ENCODE data around the gene GRIN2A.

Gene GRIN2A

GRCh38 chr16:10065019-10065418 lies 117.2 kb downstream of the GRIN2A start:
- H3K27me3 Mint-ChIP-seq (ENCODE audit: low read depth, poor library complexity): peaks cover 20% of the 10 kb centered on the region
- no peak overlapping the region for H3K4me3 Mint-ChIP-seq
- DNase-seq: no peak

GRCh38 chr16:10048850-10049249 lies 133.4 kb downstream of the GRIN2A start:
- H3K27me3 Mint-ChIP-seq (ENCODE audit: low read depth, poor library complexity): peaks cover 13% of the 10 kb centered on the region
- peak overlapping the region; percentile 80 for H3K27ac Mint-ChIP-seq
- no peaks in the 10 kb centered on the region for H3K36me3 Mint-ChIP-seq (ENCODE audit: low read depth)
- no peak for TF ChIP-seq CTCF (IDR thresholded peaks at IDR 0.05)
- H3K9me3 Mint-ChIP-seq: no peaks in the 10 kb centered on the region
- H3K4me1 Mint-ChIP-seq: no peaks in the 10 kb centered on the region
- no peak for DNase-seq
- no peak overlapping the region for H3K4me3 Mint-ChIP-seq

More at GRCh38 chr16:10065019-10065418, 117.2 kb downstream of the GRIN2A start:
- Mint-ChIP-seq H3K4me1 (no peaks in the 10 kb centered on the region), H3K9me3 (no peaks in the 10 kb centered on the region), H3K36me3 (ENCODE audit: low read depth) (no peaks in the 10 kb centered on the region), H3K27ac (no peak overlapping the region)
- no peak for TF ChIP-seq CTCF (IDR thresholded peaks at IDR 0.05)

- Mint-ChIP-seq H3K4me3 (no peak overlapping the region), H3K9me3 (no peaks in the 10 kb centered on the region), H3K27me3 (ENCODE audit: low read depth, poor library complexity) (peaks cover 10% of the 10 kb centered on the region), H3K27ac (no peak overlapping the region), H3K4me1 (no peaks in the 10 kb centered on the region), H3K36me3 (ENCODE audit: low read depth) (no peaks in the 10 kb centered on the region)
- no peak for DNase-seq
- TF ChIP-seq CTCF (IDR thresholded peaks at IDR 0.05): no peak
Observed at GRCh38 chr16:10045947-10046346, 136.3 kb downstream of the GRIN2A start.

- Mint-ChIP-seq H3K4me1 (no peaks in the 10 kb centered on the region), H3K9me3 (no peaks in the 10 kb centered on the region)
- TF ChIP-seq CTCF (IDR thresholded peaks at IDR 0.05): no peak
Observed at GRCh38 chr16:10045291-10045775, 136.9 kb downstream of the GRIN2A start.

GRCh38 chr16:10040136-10041080 lies 141.8 kb downstream of the GRIN2A start:
- Mint-ChIP-seq H3K27ac (no peak overlapping the region), H3K4me1 (peaks cover 27% of the 10 kb centered on the region), H3K27me3 (ENCODE audit: low read depth, poor library complexity) (peaks cover 8% of the 10 kb centered on the region), H3K36me3 (ENCODE audit: low read depth) (no peaks in the 10 kb centered on the region), H3K4me3 (no peak overlapping the region), H3K9me3 (no peaks in the 10 kb centered on the region)
- TF ChIP-seq CTCF (IDR thresholded peaks at IDR 0.05): no peak
- peak; percentile 38 for DNase-seq

More at GRCh38 chr16:10045291-10045775, 136.9 kb downstream of the GRIN2A start:
- no peak overlapping the region for H3K27ac Mint-ChIP-seq
- H3K27me3 Mint-ChIP-seq (ENCODE audit: low read depth, poor library complexity): peaks cover 10% of the 10 kb centered on the region
- no peaks in the 10 kb centered on the region for H3K36me3 Mint-ChIP-seq (ENCODE audit: low read depth)
- no peak overlapping the region for H3K4me3 Mint-ChIP-seq
- no peak for DNase-seq

Measured in nephron progenitor cell (in vitro differentiated cells).